ENCODE measurements around the gene GPC5. TPM values are rescaled to one million over a fixed set of nuclear protein-coding genes. Genes with fewer than 3 reads are reported as not detected.
A peak's percentile ranks its signal among the peaks of the same experiment; 100 is the strongest.

GPC5 gene
- total RNA-seq, 1 donor from 2014 or later: 0.17 TPM

- Histone ChIP-seq H3K4me3 (ENCODE audit: low read depth, low read length) (no peak overlapping the region), H3K36me3 (ENCODE audit: control insufficient read depth, insufficient read depth, low read length) (no peaks in the 10 kb centered on the region), H3K27me3 (ENCODE audit: control insufficient read depth, insufficient read depth, low read length) (no peaks in the 10 kb centered on the region)
- DNase-seq (ENCODE audit: low read depth): no peak
- no peak for TF ChIP-seq CTCF (IDR thresholded peaks at IDR 0.05; ENCODE audit: insufficient read depth, low read length, poor library complexity, severe bottlenecking)
Observed at GRCh38 chr13:91813253-91813652, 414.8 kb downstream of the GPC5 start.

GRCh38 chr13:91816263-91816807 lies 417.9 kb downstream of the GPC5 start:
- TF ChIP-seq CTCF (IDR thresholded peaks at IDR 0.05; ENCODE audit: insufficient read depth, low read length, poor library complexity, severe bottlenecking): no peak
- H3K36me3 ChIP-seq (ENCODE audit: control insufficient read depth, insufficient read depth, low read length): no peaks in the 10 kb centered on the region
- DNase-seq (ENCODE audit: low read depth): no peak

DNA sequence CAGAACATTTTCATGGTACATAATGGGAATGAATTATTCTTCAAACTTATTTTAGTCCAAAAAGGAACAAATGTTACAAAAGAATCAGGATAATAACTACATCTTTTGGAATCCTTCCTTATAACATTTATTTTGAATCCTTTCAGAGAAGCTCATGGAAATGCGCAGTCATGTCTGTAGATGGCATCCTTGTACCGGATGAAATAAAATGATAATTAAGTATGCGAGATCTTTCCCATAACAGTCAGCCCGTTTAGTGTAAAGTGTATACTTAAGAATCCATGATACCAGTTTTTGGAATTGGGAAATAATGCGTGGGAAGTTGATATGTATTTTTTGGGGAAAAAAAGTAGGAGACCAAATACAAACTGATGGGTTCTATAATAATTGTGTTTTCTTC lies 418.8 kb downstream of the GPC5 start:
- Histone ChIP-seq H3K36me3 (ENCODE audit: control insufficient read depth, insufficient read depth, low read length) (no peaks in the 10 kb centered on the region), H3K27me3 (ENCODE audit: control insufficient read depth, insufficient read depth, low read length) (no peaks in the 10 kb centered on the region), H3K4me3 (ENCODE audit: low read depth, low read length) (no peak overlapping the region)
- TF ChIP-seq CTCF (IDR thresholded peaks at IDR 0.05; ENCODE audit: insufficient read depth, low read length, poor library complexity, severe bottlenecking): peak; percentile 35
- no peak for DNase-seq (ENCODE audit: low read depth)

More at GRCh38 chr13:91816263-91816807, 417.9 kb downstream of the GPC5 start:
- H3K27me3 ChIP-seq (ENCODE audit: control insufficient read depth, insufficient read depth, low read length): no peaks in the 10 kb centered on the region
- H3K4me3 ChIP-seq (ENCODE audit: low read depth, low read length): no peak overlapping the region

DNA sequence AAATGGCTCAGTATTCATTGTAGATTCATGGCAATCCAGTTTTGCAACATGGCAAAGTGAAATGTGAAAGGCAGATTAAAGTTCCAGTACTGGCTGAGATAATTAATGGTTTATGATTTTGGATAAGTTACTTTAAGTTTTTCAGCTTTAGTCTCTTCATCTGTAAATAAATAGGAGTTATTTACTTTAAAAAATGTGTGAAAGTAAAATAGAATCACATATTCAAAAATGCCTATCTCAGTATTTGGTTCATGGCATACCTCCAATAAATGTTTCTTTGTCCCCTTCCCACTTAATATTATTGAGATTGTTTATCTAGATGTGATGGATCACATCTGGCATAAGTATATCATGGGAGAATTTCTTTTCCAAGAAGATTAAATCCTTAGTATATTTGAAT lies 426.0 kb downstream of the GPC5 start:
- no peak overlapping the region for H3K4me3 ChIP-seq (ENCODE audit: low read depth, low read length)
- TF ChIP-seq CTCF (IDR thresholded peaks at IDR 0.05; ENCODE audit: insufficient read depth, low read length, poor library complexity, severe bottlenecking): no peak
- no peaks in the 10 kb centered on the region for H3K36me3 ChIP-seq (ENCODE audit: control insufficient read depth, insufficient read depth, low read length)
- H3K27me3 ChIP-seq (ENCODE audit: control insufficient read depth, insufficient read depth, low read length): no peaks in the 10 kb centered on the region
- no peak for DNase-seq (ENCODE audit: low read depth)

GRCh38 chr13:91825516-91825915 lies 427.1 kb downstream of the GPC5 start:
- no peaks in the 10 kb centered on the region for H3K36me3 ChIP-seq (ENCODE audit: control insufficient read depth, insufficient read depth, low read length)
- H3K27me3 ChIP-seq (ENCODE audit: control insufficient read depth, insufficient read depth, low read length): no peaks in the 10 kb centered on the region
- no peak overlapping the region for H3K4me3 ChIP-seq (ENCODE audit: low read depth, low read length)
- DNase-seq (ENCODE audit: low read depth): no peak
- TF ChIP-seq CTCF (IDR thresholded peaks at IDR 0.05; ENCODE audit: insufficient read depth, low read length, poor library complexity, severe bottlenecking): no peak

DNA sequence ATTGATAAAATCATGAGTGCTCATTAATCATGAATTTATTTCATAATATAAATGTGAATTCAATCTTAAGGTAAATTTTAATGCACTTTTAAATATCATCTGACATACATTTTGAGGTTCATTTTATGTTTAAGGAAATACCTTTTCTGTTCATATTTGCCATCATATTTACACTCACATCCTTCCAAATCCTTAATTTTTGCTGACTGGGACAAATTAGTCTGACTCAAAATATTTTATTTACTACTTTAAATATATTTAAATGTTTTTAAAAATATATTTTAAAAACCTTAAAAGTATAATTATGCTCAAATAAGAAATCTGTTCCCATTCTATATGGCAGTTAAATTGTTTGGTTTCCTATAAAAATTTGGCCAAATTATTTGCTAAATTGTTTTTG lies 438.1 kb downstream of the GPC5 start:
- DNase-seq (ENCODE audit: low read depth): no peak
- Histone ChIP-seq H3K27me3 (ENCODE audit: control insufficient read depth, insufficient read depth, low read length) (no peaks in the 10 kb centered on the region), H3K4me3 (ENCODE audit: low read depth, low read length) (no peak overlapping the region), H3K36me3 (ENCODE audit: control insufficient read depth, insufficient read depth, low read length) (no peaks in the 10 kb centered on the region)
- TF ChIP-seq CTCF (IDR thresholded peaks at IDR 0.05; ENCODE audit: insufficient read depth, low read length, poor library complexity, severe bottlenecking): no peak
